Esophagus (tissue), 2 donors: ENCODE data around the gene PRRT4. TPM values are rescaled to one million over a fixed set of nuclear protein-coding genes. Genes with fewer than 3 reads are reported as not detected.

ENCODE experiments used
- H3K27ac ChIP-seq, 2 donors: one replicate each; pipeline ENCODE4 v1.5.1; 2013; ENCODE audit warnings: low read depth in 2 of 2, mild to moderate bottlenecking in 2 of 2, inconsistent platforms in 1 of 2, low read length in 1 of 2, moderate library complexity in 1 of 2
- H3K27me3 ChIP-seq, 2 donors: one replicate each; pipeline ENCODE4 v1.6.1; 2013; ENCODE audit warnings: low read length in 2 of 2, control low read depth in 1 of 2, mild to moderate bottlenecking in 1 of 2; ENCODE audit not compliant: insufficient read depth in 2 of 2, control insufficient read depth in 1 of 2
- H3K36me3 ChIP-seq, 2 donors: one replicate each; pipeline ENCODE4 v1.6.1; 2013; ENCODE audit warnings: low read length in 1 of 2; ENCODE audit not compliant: control insufficient read depth in 2 of 2, insufficient read depth in 2 of 2
- H3K4me1 ChIP-seq, 2 donors: one replicate each; pipeline ENCODE4 v1.6.1; 2013; ENCODE audit warnings: low read length in 1 of 2; ENCODE audit not compliant: control insufficient read depth in 2 of 2, insufficient read depth in 2 of 2
- H3K4me3 ChIP-seq, 2 donors: one replicate each; pipeline ENCODE4 v1.5.1; 2013; ENCODE audit warnings: low read length in 2 of 2, mild to moderate bottlenecking in 2 of 2, low read depth in 1 of 2, moderate library complexity in 1 of 2
- H3K9me3 ChIP-seq, 2 donors: one replicate each; pipeline ENCODE4 v1.6.1; 2013; ENCODE audit warnings: mild to moderate bottlenecking in 2 of 2, low read depth in 1 of 2, low read length in 1 of 2, moderate library complexity in 1 of 2; ENCODE audit not compliant: control insufficient read depth in 2 of 2, insufficient read depth in 1 of 2
- WGBS, 2 donors: extraction: QIAGEN DNeasy Blood & Tissue Kit; methylation state at CpG; one replicate each; pipeline ENCODE4 v1.1.7; 2013; 5-methylcytosine and 5-hydroxymethylcytosine counted together
- polyA plus RNA-seq, 2 donors: library from polyadenylated mRNA; stranded (reverse); fragments of 200-250 nt; gene quantifications; one replicate each; pipeline ENCODE4 v1.2.3, GENCODE V29; 2013
- donor health status: healthy with polysubstance abuse.
- donor health status: Bipolar disorder and iron deficiency.

PRRT4 gene
- polyA plus RNA-seq, 2 donors, result 0.45 to 0.73 TPM

GRCh38 chr7:128405471-128406313, 44.2 kb upstream of the PRRT4 start:
- peaks cover 6 to 33% of the 10 kb centered on the region in 2 donors for H3K4me1 ChIP-seq
- peak overlapping the region; percentile 61 to 64 for H3K4me3 ChIP-seq
- peaks cover 3 to 8% of the 10 kb centered on the region in 2 donors for H3K36me3 ChIP-seq
- no peaks in the 10 kb centered on the region for H3K9me3 ChIP-seq
- H3K27ac ChIP-seq, result peak overlapping the region in 1 of 2 donors; percentile 34
- H3K27me3 ChIP-seq, result no peaks in the 10 kb centered on the region
- WGBS, 2 donors, result 1% methylated on average over 62 to 107 of the region's 107 CpGs

GRCh38 chr7:128404886-128405470, 43.5 kb upstream of the PRRT4 start:
- 28 to 37% methylated on average over 13 of the region's 13 CpGs for WGBS, 2 donors
- H3K27me3 ChIP-seq, result no peaks in the 10 kb centered on the region

GRCh38 chr7:128404143-128404681, 42.7 kb upstream of the PRRT4 start:
- Histone ChIP-seq H3K36me3 (peaks cover 3 to 16% of the 10 kb centered on the region in 2 donors), H3K4me3 (no peak overlapping the region), H3K4me1 (peaks cover 6 to 33% of the 10 kb centered on the region in 2 donors), H3K27me3 (no peaks in the 10 kb centered on the region), H3K9me3 (no peaks in the 10 kb centered on the region), H3K27ac (no peak overlapping the region)
- WGBS, 2 donors, result 71% methylated on average over 9 of the region's 9 CpGs

More at GRCh38 chr7:128404886-128405470, 43.5 kb upstream of the PRRT4 start:
- no peaks in the 10 kb centered on the region for H3K9me3 ChIP-seq
- H3K27ac ChIP-seq, result peak overlapping the region in 1 of 2 donors; percentile 34
- peak overlapping the region; percentile 61 to 64 for H3K4me3 ChIP-seq
- peaks cover 6 to 33% of the 10 kb centered on the region in 2 donors for H3K4me1 ChIP-seq
- H3K36me3 ChIP-seq, result peaks cover 3 to 14% of the 10 kb centered on the region in 2 donors

- Histone ChIP-seq H3K4me3 (no peak overlapping the region), H3K27me3 (no peaks in the 10 kb centered on the region), H3K27ac (no peak overlapping the region), H3K36me3 (peaks cover 3 to 16% of the 10 kb centered on the region in 2 donors), H3K4me1 (peaks cover 5 to 28% of the 10 kb centered on the region in 2 donors), H3K9me3 (no peaks in the 10 kb centered on the region)
- 86 to 88% methylated on average over 5 of the region's 5 CpGs for WGBS, 2 donors
Measured at GRCh38 chr7:128403676-128404075, 42.2 kb upstream of the PRRT4 start.

- Histone ChIP-seq H3K4me1 (peaks cover 4 to 20% of the 10 kb centered on the region in 2 donors), H3K36me3 (peaks cover 3 to 22% of the 10 kb centered on the region in 2 donors), H3K4me3 (no peak overlapping the region), H3K27ac (no peak overlapping the region), H3K9me3 (no peaks in the 10 kb centered on the region), H3K27me3 (no peaks in the 10 kb centered on the region)
- 78 to 83% methylated on average over 2 of the region's 2 CpGs for WGBS, 2 donors
Measured at GRCh38 chr7:128402356-128402755, 40.9 kb upstream of the PRRT4 start.

GRCh38 chr7:128400566-128400965, 39.1 kb upstream of the PRRT4 start:
- Histone ChIP-seq H3K27ac (no peak overlapping the region), H3K36me3 (peaks cover 3 to 27% of the 10 kb centered on the region in 2 donors), H3K27me3 (no peaks in the 10 kb centered on the region), H3K4me3 (no peak overlapping the region), H3K4me1 (peaks cover 0 to 15% of the 10 kb centered on the region in 2 donors), H3K9me3 (no peaks in the 10 kb centered on the region)
- WGBS, 2 donors, result 82 to 90% methylated on average over 5 of the region's 5 CpGs

- peaks cover 0 to 10% of the 10 kb centered on the region in 2 donors for H3K4me1 ChIP-seq
- no peak overlapping the region for H3K4me3 ChIP-seq
- H3K27me3 ChIP-seq, result no peaks in the 10 kb centered on the region
- H3K27ac ChIP-seq, result no peak overlapping the region
- WGBS, 2 donors, result 93 to 97% methylated on average over 7 of the region's 7 CpGs
- H3K36me3 ChIP-seq, result peaks cover 3 to 31% of the 10 kb centered on the region in 2 donors
- no peaks in the 10 kb centered on the region for H3K9me3 ChIP-seq
Measured at GRCh38 chr7:128399991-128400390, 38.5 kb upstream of the PRRT4 start.

- Histone ChIP-seq H3K4me1 (no peaks in the 10 kb centered on the region), H3K4me3 (no peak overlapping the region), H3K36me3 (peaks cover 3 to 41% of the 10 kb centered on the region in 2 donors), H3K9me3 (no peaks in the 10 kb centered on the region), H3K27me3 (no peaks in the 10 kb centered on the region), H3K27ac (no peak overlapping the region)
- 53 to 58% methylated on average over 6 of the region's 6 CpGs for WGBS, 2 donors
Measured at GRCh38 chr7:128398841-128399135, 37.3 kb upstream of the PRRT4 start.

- WGBS, 2 donors, result 73 to 78% methylated on average over 16 of the region's 16 CpGs
- Histone ChIP-seq H3K27ac (no peak overlapping the region), H3K4me1 (no peaks in the 10 kb centered on the region), H3K4me3 (no peak overlapping the region), H3K36me3 (peaks cover 6 to 45% of the 10 kb centered on the region in 2 donors), H3K27me3 (no peaks in the 10 kb centered on the region), H3K9me3 (no peaks in the 10 kb centered on the region)
Measured at GRCh38 chr7:128398016-128398840, 36.7 kb upstream of the PRRT4 start.
